H9 (cell line): Measurements from ENCODE around the gene MBTPS2. TPM values are rescaled to one million over a fixed set of nuclear protein-coding genes. Genes with fewer than 3 reads are reported as not detected.
A peak's percentile ranks its signal among the peaks of the same experiment; 100 is the strongest.

Experiments used
- DNase-seq: peaks from one replicate; pipeline ENCODE4 v3.0.0-alpha.2; 2017
- H2AFZ ChIP-seq: one replicate; pipeline ENCODE4 v1.6.1; 2013; ENCODE audit warnings: mild to moderate bottlenecking, low read length, control low read depth, moderate library complexity
- H2AK5ac ChIP-seq: 2 replicates; pipeline ENCODE4 v1.6.1; 2013; ENCODE audit warnings: low read length, control low read depth, mixed read lengths; ENCODE audit not compliant: insufficient read length
- H2BK120ac ChIP-seq: one replicate; pipeline ENCODE4 v1.6.1; 2013; ENCODE audit warnings: low read depth, mild to moderate bottlenecking, low read length, control low read depth, inconsistent platforms; ENCODE audit not compliant: poor library complexity, severe bottlenecking
- H2BK12ac ChIP-seq: 2 replicates; pipeline ENCODE4 v1.6.1; 2013; ENCODE audit warnings: low read length, control low read depth, mixed read lengths, low read depth; ENCODE audit not compliant: insufficient read length
- H2BK15ac ChIP-seq: 2 replicates; pipeline ENCODE4 v1.6.1; 2013; ENCODE audit warnings: low read depth, low read length, control low read depth
- H2BK20ac ChIP-seq: one replicate; pipeline ENCODE4 v1.6.1; 2013; ENCODE audit warnings: low read depth, mild to moderate bottlenecking, low read length, control low read depth, inconsistent platforms; ENCODE audit not compliant: poor library complexity, severe bottlenecking
- H2BK5ac ChIP-seq: 2 replicates; pipeline ENCODE4 v1.6.1; 2013; ENCODE audit warnings: low read length, control low read depth, mixed read lengths; ENCODE audit not compliant: insufficient read length
- H3K14ac ChIP-seq: 2 replicates; pipeline ENCODE4 v1.6.1; 2013; ENCODE audit warnings: low read length, control low read depth; ENCODE audit not compliant: insufficient read depth
- H3K18ac ChIP-seq: 2 replicates; pipeline ENCODE4 v1.6.1; 2013; ENCODE audit warnings: low read depth, mild to moderate bottlenecking, mixed read lengths, low read length, control low read depth; ENCODE audit not compliant: insufficient read length
- H3K23ac ChIP-seq: 2 replicates; pipeline ENCODE4 v1.6.1; 2013; ENCODE audit warnings: low read length, control low read depth, mixed read lengths, low read depth; ENCODE audit not compliant: insufficient read length
- H3K23me2 ChIP-seq: 2 replicates; pipeline ENCODE4 v1.6.1; 2013; ENCODE audit warnings: low read depth, mild to moderate bottlenecking, mixed read lengths, low read length, control low read depth; ENCODE audit not compliant: insufficient read length, poor library complexity, severe bottlenecking
- H3K27ac ChIP-seq: 2 replicates; pipeline ENCODE4 v1.5.1; 2013; ENCODE audit warnings: low read length, control low read depth, mixed read lengths, low read depth; ENCODE audit not compliant: insufficient read length
- H3K27me3 ChIP-seq: 2 replicates; pipeline ENCODE4 v1.6.1; 2013; ENCODE audit warnings: low read length, control low read depth, inconsistent platforms; ENCODE audit not compliant: insufficient read depth
- H3K4ac ChIP-seq: 2 replicates; pipeline ENCODE4 v1.6.1; 2013; ENCODE audit warnings: low read depth, mild to moderate bottlenecking, control low read depth, inconsistent platforms, low read length, moderate library complexity
- H3K4me1 ChIP-seq: 2 replicates; pipeline ENCODE4 v1.6.1; 2013; ENCODE audit warnings: low read length, control low read depth, inconsistent platforms; ENCODE audit not compliant: insufficient read depth
- H3K4me2 ChIP-seq: 2 replicates; pipeline ENCODE4 v1.6.1; 2013; ENCODE audit warnings: low read length, control low read depth, mixed read lengths; ENCODE audit not compliant: insufficient read length, insufficient read depth
- H3K56ac ChIP-seq: 2 replicates; pipeline ENCODE4 v1.6.1; 2013; ENCODE audit warnings: low read depth, mild to moderate bottlenecking, mixed read lengths, low read length, control low read depth; ENCODE audit not compliant: insufficient read length
- H3K79me1 ChIP-seq: 2 replicates; pipeline ENCODE4 v1.6.1; 2013; ENCODE audit warnings: low read depth, mild to moderate bottlenecking, moderate library complexity, low read length, control low read depth, inconsistent platforms; ENCODE audit not compliant: insufficient read depth, poor library complexity, severe bottlenecking
- H3K79me2 ChIP-seq: 2 replicates; pipeline ENCODE4 v1.6.1; 2013; ENCODE audit warnings: low read length, control low read depth, inconsistent platforms; ENCODE audit not compliant: insufficient read depth
- H3K9ac ChIP-seq: 2 replicates; pipeline ENCODE4 v1.6.1; 2013; ENCODE audit warnings: low read length, control low read depth, mixed read lengths; ENCODE audit not compliant: insufficient read length; ENCODE audit errors: extremely low read depth
- H3K9me3 ChIP-seq: one replicate; pipeline ENCODE4 v1.6.1; 2013; ENCODE audit warnings: low read depth, low read length, inconsistent platforms; ENCODE audit not compliant: control insufficient read depth
- H3T11ph ChIP-seq: one replicate; pipeline ENCODE4 v1.6.1; 2013; ENCODE audit warnings: mild to moderate bottlenecking, low read length, control low read depth, inconsistent platforms
- H4K20me1 ChIP-seq: one replicate; pipeline ENCODE4 v1.6.1; 2013; ENCODE audit not compliant: control insufficient read depth, insufficient read length, insufficient read depth
- H4K5ac ChIP-seq: 2 replicates; pipeline ENCODE4 v1.6.1; 2013; ENCODE audit warnings: low read depth, mild to moderate bottlenecking, mixed read lengths, low read length, control low read depth; ENCODE audit not compliant: insufficient read length
- H4K8ac ChIP-seq: replicated peaks from 2 replicates; pipeline ENCODE4 v1.6.1; 2013; ENCODE audit warnings: low read length, control low read depth, mixed read lengths, low read depth; ENCODE audit not compliant: insufficient read length
- H4K91ac ChIP-seq: 2 replicates; pipeline ENCODE4 v1.6.1; 2013; ENCODE audit warnings: low read depth, mild to moderate bottlenecking, moderate library complexity, mixed read lengths, low read length, control low read depth; ENCODE audit not compliant: insufficient read length
- H3K27ac Mint-ChIP-seq, 3 experiments: 2 replicates in 2 of 3; 3 replicates in 1 of 3; pipeline ENCODE4 v1.8.0; 2020 to 2021; ENCODE audit warnings: mixed read lengths in 3 of 3, mild to moderate bottlenecking in 1 of 3, moderate library complexity in 1 of 3
- H3K27me3 Mint-ChIP-seq: 2 replicates; pipeline ENCODE4 v1.8.0; 2021; ENCODE audit warnings: low read depth, mild to moderate bottlenecking, moderate library complexity, mixed read lengths
- H3K36me3 Mint-ChIP-seq, 3 experiments: 2 replicates in 2 of 3; 3 replicates in 1 of 3; pipeline ENCODE4 v1.8.0; 2020 to 2021; ENCODE audit warnings: low read depth in 3 of 3, mixed read lengths in 3 of 3; ENCODE audit not compliant: insufficient read depth in 1 of 3
- H3K4me1 Mint-ChIP-seq, 2 experiments: 2 replicates each; pipeline ENCODE4 v1.8.0; 2020; ENCODE audit warnings: mixed read lengths in 2 of 2
- H3K4me3 Mint-ChIP-seq, 2 experiments: 2 replicates in 1 of 2; 3 replicates in 1 of 2; pipeline ENCODE4 v1.8.0; 2020 to 2021; ENCODE audit warnings: mild to moderate bottlenecking in 2 of 2, mixed read lengths in 2 of 2, moderate library complexity in 1 of 2
- H3K9me3 Mint-ChIP-seq, 2 experiments: 2 replicates in 1 of 2; 3 replicates in 1 of 2; pipeline ENCODE4 v1.8.0; 2020; ENCODE audit warnings: mild to moderate bottlenecking in 2 of 2, mixed read lengths in 2 of 2, moderate library complexity in 1 of 2
- WGBS: extraction: QIAGEN DNeasy Blood & Tissue Kit; methylation state at CpG from one replicate; pipeline ENCODE4 v1.1.7; 2013; ENCODE audit warnings: missing lambda C conversion rate, low lambda C conversion rate, mixed read lengths; ENCODE audit not compliant: insufficient read length; ENCODE audit errors: extremely low coverage; 5-methylcytosine and 5-hydroxymethylcytosine counted together
- total RNA-seq: library from RNA; stranded (reverse); gene quantifications from 2 replicates; pipeline ENCODE4 v1.2.1, GENCODE V29; 2021
- TF ChIP-seq, protein P1 (sequence below): fragments of 200-600 bp; sonication (generic); conservative IDR thresholded peaks from 3 replicates; pipeline ENCODE4 v1.8.0; 2021; ENCODE audit warnings: antibody characterized with exemption, mild to moderate bottlenecking

The MBTPS2 gene
- total RNA-seq, 1 experiment from 2014 or later: 6.8 TPM

DNA sequence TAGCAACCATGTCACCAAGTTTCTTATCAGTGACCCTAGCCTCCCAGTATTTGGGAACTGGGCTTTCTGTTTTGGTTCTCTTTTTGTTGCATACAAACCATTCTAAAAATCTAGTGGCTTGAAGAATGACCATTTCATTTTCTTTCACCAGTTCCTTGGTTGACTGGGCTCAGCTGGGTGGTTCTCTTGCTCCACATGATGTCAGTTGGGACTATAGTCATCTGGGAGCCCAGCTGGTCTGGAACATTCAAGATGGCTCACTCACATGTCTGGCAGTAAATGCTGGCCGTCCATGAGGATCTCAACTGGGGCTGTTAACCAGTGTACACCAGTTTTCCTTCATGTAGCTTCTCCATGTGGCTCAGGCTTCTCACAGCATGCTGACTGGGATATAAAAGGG, 27.6 kb upstream of the MBTPS2 start:
- peaks cover 9% of the 10 kb centered on the region; the same call in 1 of the 2 replicates for H3K4me1 ChIP-seq
- peaks cover 3% of the 10 kb centered on the region for H3K27me3 Mint-ChIP-seq
- H3K14ac ChIP-seq: no peak overlapping the region
- H4K91ac ChIP-seq: no peak overlapping the region
- TF ChIP-seq, protein P1, sequence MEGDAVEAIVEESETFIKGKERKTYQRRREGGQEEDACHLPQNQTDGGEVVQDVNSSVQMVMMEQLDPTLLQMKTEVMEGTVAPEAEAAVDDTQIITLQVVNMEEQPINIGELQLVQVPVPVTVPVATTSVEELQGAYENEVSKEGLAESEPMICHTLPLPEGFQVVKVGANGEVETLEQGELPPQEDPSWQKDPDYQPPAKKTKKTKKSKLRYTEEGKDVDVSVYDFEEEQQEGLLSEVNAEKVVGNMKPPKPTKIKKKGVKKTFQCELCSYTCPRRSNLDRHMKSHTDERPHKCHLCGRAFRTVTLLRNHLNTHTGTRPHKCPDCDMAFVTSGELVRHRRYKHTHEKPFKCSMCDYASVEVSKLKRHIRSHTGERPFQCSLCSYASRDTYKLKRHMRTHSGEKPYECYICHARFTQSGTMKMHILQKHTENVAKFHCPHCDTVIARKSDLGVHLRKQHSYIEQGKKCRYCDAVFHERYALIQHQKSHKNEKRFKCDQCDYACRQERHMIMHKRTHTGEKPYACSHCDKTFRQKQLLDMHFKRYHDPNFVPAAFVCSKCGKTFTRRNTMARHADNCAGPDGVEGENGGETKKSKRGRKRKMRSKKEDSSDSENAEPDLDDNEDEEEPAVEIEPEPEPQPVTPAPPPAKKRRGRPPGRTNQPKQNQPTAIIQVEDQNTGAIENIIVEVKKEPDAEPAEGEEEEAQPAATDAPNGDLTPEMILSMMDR: no peak
- H2BK20ac ChIP-seq: no peak overlapping the region
- H3K23me2 ChIP-seq: no peaks in the 10 kb centered on the region
- H3K27me3 ChIP-seq: no peaks in the 10 kb centered on the region
- H3K36me3 Mint-ChIP-seq: peaks cover 14 to 29% (median 20%) of the 10 kb centered on the region in 3 experiments
- no peak overlapping the region for H3K23ac ChIP-seq
- no peaks in the 10 kb centered on the region for H3K79me2 ChIP-seq
- H3K9me3 Mint-ChIP-seq: peaks cover 29 to 52% of the 10 kb centered on the region in 2 experiments
- H3K9me3 ChIP-seq: peaks cover 17% of the 10 kb centered on the region
- no peak overlapping the region for H3K4me3 Mint-ChIP-seq
- no peak overlapping the region for H4K8ac ChIP-seq
- no peak overlapping the region for H2BK12ac ChIP-seq
- H3K9ac ChIP-seq: no peak overlapping the region
- no peak overlapping the region for H3K4me2 ChIP-seq
- peak overlapping the region; percentile 27 for H2AK5ac ChIP-seq
- H3K18ac ChIP-seq: peak overlapping the region; percentile 91
- no peak for DNase-seq
- H2BK120ac ChIP-seq: no peak overlapping the region
- WGBS: no CpG with 5 or more reads among the region's 1 CpG
- no peak overlapping the region for H4K5ac ChIP-seq
- no peak overlapping the region for H3T11ph ChIP-seq
- H2BK5ac ChIP-seq: no peak overlapping the region
- H4K20me1 ChIP-seq: no peaks in the 10 kb centered on the region
- H3K56ac ChIP-seq: no peak overlapping the region
- H3K27ac Mint-ChIP-seq: peak overlapping the region in 1 of 3 experiments; percentile 87; a peak in 3 of 7 replicates
- peaks cover 36 to 40% of the 10 kb centered on the region in 2 experiments for H3K4me1 Mint-ChIP-seq
- no peak overlapping the region for H3K27ac ChIP-seq
- H2BK15ac ChIP-seq: no peak overlapping the region
- H2AFZ ChIP-seq: no peak overlapping the region
- no peak overlapping the region for H3K4ac ChIP-seq
- H3K79me1 ChIP-seq: no peaks in the 10 kb centered on the region
